NT2/D1 (cell line): ENCODE data around the gene F13A1.

Experiments used
- SUZ12 ChIP-seq: IDR thresholded peaks from 2 replicates; pipeline ENCODE4 v1.6.1; 2011; ENCODE audit not compliant: insufficient read length, insufficient read depth; ENCODE audit errors: extremely low read depth
- YY1 ChIP-seq: IDR thresholded peaks from 2 replicates; pipeline ENCODE4 v1.6.1; 2011; ENCODE audit not compliant: insufficient read length, insufficient read depth

DNA sequence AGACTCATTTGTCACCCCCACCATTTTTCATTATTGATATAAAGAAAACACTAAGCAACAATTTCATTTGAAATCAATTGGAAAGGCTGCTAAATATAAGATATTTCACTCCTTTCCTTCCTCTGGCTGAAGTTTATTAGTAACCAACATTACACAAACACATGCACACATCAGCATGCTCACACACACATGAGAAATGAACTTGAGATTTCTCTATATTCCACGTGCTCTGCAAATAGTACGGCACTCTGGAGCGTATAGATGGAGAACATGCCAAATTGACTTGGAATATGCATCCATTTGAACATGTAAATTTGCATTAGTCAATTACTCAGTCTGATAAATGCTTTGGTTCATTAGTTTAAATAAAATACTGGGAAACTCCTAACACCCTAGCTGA lies 37.1 kb upstream of the F13A1 start:
- TF ChIP-seq SUZ12 (no peak), YY1 (no peak)
